Cortex of kidney (tissue), 1 donor: ENCODE measurements around the gene NFATC4.
"Not testable (repeated sequence)": the region's sequence is repeated elsewhere in the genome, so short reads cannot be mapped to it uniquely, and the experiment has no call there.

ENCODE experiments used
- DNase-seq: peaks from one replicate; lab custom pipeline; 2025; lab: John Stamatoyannopoulos, UW

The NFATC4 gene

GRCh38 chr14:24368212-24368561 lies 203 bp downstream of the NFATC4 start:
- DNase-seq: no peak

- no peak for DNase-seq
These were observed 723 bp downstream of the NFATC4 start for GRCh38 chr14:24368562-24369252.

GRCh38 chr14:24369463-24369862 lies 1.5 kb downstream of the NFATC4 start:
- no peak for DNase-seq

- no peak for DNase-seq
These were observed 2.1 kb downstream of the NFATC4 start for GRCh38 chr14:24369907-24370687.

- no peak for DNase-seq
These were observed 2.8 kb downstream of the NFATC4 start for GRCh38 chr14:24370748-24371147.

- DNase-seq: not testable (repeated sequence)
These were observed 3.6 kb downstream of the NFATC4 start for GRCh38 chr14:24371605-24372004.

- no peak for DNase-seq
These were observed 4.9 kb downstream of the NFATC4 start for GRCh38 chr14:24372701-24373416.

GRCh38 chr14:24376448-24377070 lies 8.6 kb downstream of the NFATC4 start:
- DNase-seq: no peak

- no peak for DNase-seq
These were observed 9.1 kb downstream of the NFATC4 start for GRCh38 chr14:24377126-24377525.

- DNase-seq: no peak
These were observed 9.7 kb downstream of the NFATC4 start for GRCh38 chr14:24377657-24378056.

GRCh38 chr14:24378327-24378726 lies 10.3 kb downstream of the NFATC4 start:
- no peak for DNase-seq

GRCh38 chr14:24378981-24379906 lies 11.3 kb downstream of the NFATC4 start:
- no peak for DNase-seq

GRCh38 chr14:24379907-24380730 lies 12.1 kb downstream of the NFATC4 start:
- no peak for DNase-seq

- DNase-seq: no peak
These were observed 13.5 kb downstream of the NFATC4 start for GRCh38 chr14:24381363-24382063.

- DNase-seq: no peak
These were observed 14.0 kb downstream of the NFATC4 start for GRCh38 chr14:24382064-24382371.

GRCh38 chr14:24384169-24384568 lies 16.2 kb downstream of the NFATC4 start:
- no peak for DNase-seq

- no peak for DNase-seq
These were observed 17.5 kb downstream of the NFATC4 start for GRCh38 chr14:24385524-24385923.

GRCh38 chr14:24387009-24387345 lies 19.0 kb downstream of the NFATC4 start:
- no peak for DNase-seq

- not testable (repeated sequence) for DNase-seq
These were observed 19.6 kb downstream of the NFATC4 start for GRCh38 chr14:24387579-24387978.
